Smooth muscle cell of trachea (primary cell): ENCODE data around the gene MYLK2. TPM values are rescaled to one million over a fixed set of nuclear protein-coding genes. Genes with fewer than 3 reads are reported as not detected.

Experiments
- total RNA-seq: library from RNA; depleted of rRNA; stranded (reverse); fragments of >200 nt; gene quantifications from 2 replicates; pipeline ENCODE4 v1.2.1, GENCODE V29; 2014

MYLK2 gene
- not detected in 2 replicates for total RNA-seq

DNA sequence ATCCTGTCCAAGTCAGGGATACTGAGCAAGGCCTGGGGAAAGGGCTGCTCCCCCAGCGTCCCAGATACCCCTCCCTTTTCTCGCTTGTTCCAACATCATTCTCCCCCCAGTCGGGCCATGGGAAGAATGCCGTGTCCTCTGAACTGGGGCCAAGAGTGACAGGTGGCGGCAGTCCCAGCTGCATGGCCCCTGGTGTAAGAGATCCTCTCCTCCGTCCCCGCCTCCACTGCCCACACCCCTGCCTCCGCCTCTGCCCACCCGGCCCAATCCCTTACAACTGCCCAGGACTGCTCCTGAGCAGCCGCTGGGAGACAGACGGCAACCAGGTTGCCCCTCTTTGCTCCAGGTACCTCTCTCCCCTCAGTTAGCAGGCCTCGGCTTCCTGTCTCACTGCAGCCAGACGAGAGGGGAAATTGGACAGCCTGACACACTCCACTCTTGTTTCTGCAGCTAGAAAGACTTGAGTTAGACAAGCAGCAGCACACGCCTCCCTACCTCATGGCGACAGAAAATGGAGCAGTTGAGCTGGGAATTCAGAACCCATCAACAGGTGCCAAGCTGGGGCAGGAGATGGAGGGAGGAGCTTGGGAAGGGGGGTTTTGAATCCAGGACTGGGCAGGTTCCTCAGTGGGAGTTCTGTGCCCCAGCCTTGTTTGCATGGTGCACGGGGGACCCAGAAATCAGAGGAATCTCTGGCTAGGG, at the start of gene MYLK2:
Gene MYLK2 (plus strand): TSS at position 274 of the 702 bp plus-strand sequence. CDS start 225 bp downstream, at position 499.

GRCh38 chr20:31845300-31845863, 26.2 kb downstream of the MYLK2 start, which contains the start of gene FOXS1:
Gene FOXS1, minus strand, starts transcription at chr20:31845604. Its CDS starts 62 bp downstream, at chr20:31845542.

GRCh38 chr20:31869942-31870725, 51.0 kb downstream of the MYLK2 start, which contains the start of the genes DUSP15 and TTLL9:
Gene DUSP15, minus strand, starts transcription at chr20:31870527. Its CDS starts 190 bp downstream, at chr20:31870337.
Gene TTLL9, plus strand, starts transcription at chr20:31870634. Its CDS starts 493 bp downstream, at chr20:31871127.

Other genes with a start within 250 kb of the MYLK2 start
- gene ID1, start 214.1 kb upstream of the MYLK2 start, total RNA-seq, result 80.6 and 268 TPM in 2 replicates
- gene COX4I2, start 181.4 kb upstream of the MYLK2 start, total RNA-seq, result not detected in 2 replicates
- gene BCL2L1, start 96.5 kb upstream of the MYLK2 start, total RNA-seq, result 68.7 and 87.5 TPM in 2 replicates
- 6.9 and 83.9 TPM in 2 replicates for gene TPX2, start 80.1 kb upstream of the MYLK2 start, total RNA-seq
- gene FOXS1, start 26.2 kb downstream of the MYLK2 start, total RNA-seq, result not detected in 2 replicates
- gene DUSP15, start 51.2 kb downstream of the MYLK2 start, total RNA-seq, result 0.33 TPM in 1 of 2 replicates, not detected in the other
- 0.17 TPM in 1 of 2 replicates, not detected in the other for gene TTLL9, start 51.3 kb downstream of the MYLK2 start, total RNA-seq
- gene PDRG1, start 132.7 kb downstream of the MYLK2 start, total RNA-seq, result 3.3 and 5.1 TPM in 2 replicates
- under 0.01 TPM in 1 of 2 replicates, not detected in the other for gene XKR7, start 148.8 kb downstream of the MYLK2 start, total RNA-seq
- not detected in 2 replicates for gene CCM2L, start 191.1 kb downstream of the MYLK2 start, total RNA-seq
- gene HCK, start 232.9 kb downstream of the MYLK2 start, total RNA-seq, result not detected in 2 replicates